LNCAP (cell line): ENCODE data around the gene EDIL3.

Experiments
- CTCF ChIP-seq: fragments of 450-650 bp; IDR thresholded peaks from 2 replicates; pipeline ENCODE4 v1.5.1; 2017; ENCODE audit warnings: mild to moderate bottlenecking

Gene EDIL3

DNA sequence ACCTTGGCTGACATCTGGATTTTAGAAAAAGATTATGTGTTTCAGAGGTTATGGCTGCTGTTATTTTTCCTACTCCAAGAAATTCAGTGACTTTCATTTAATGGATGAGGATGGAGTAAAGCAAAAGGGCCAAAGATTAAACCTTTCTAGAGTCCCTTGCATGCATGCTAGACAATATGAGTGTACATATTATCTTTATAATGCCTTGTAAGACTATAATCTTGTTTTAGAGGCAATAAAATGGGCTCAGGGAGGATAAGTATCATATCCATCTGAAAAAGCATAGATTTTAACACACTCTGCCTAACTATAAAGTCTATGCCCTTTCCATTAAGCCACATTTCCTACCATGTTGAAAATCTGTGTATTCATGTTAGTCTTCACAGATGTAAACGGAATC is 199.8 kb downstream of the EDIL3 start:
- no peak for TF ChIP-seq CTCF

DNA sequence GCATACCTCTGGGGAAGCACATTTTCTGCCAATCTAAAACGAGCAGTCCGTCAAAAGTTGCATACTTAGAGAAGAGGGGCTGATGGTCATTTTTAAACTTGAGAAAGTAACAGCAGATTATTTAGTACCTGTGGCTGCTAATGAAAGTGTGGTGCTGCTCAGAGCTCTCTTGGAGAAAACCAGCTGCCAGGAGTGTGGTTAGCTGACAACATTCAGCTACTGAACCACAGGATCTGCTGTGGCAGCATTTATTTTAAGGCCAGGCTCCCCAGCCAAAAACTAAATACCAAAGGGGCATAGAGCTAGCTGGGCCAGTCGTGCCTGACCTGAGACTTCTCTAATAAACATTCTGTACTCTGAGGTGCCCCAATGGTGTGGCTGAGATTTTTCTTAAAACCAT is 203.6 kb downstream of the EDIL3 start:
- TF ChIP-seq CTCF = no peak

GRCh38 chr5:84168841-84169240 is 215.8 kb downstream of the EDIL3 start:
- TF ChIP-seq CTCF = no peak

DNA sequence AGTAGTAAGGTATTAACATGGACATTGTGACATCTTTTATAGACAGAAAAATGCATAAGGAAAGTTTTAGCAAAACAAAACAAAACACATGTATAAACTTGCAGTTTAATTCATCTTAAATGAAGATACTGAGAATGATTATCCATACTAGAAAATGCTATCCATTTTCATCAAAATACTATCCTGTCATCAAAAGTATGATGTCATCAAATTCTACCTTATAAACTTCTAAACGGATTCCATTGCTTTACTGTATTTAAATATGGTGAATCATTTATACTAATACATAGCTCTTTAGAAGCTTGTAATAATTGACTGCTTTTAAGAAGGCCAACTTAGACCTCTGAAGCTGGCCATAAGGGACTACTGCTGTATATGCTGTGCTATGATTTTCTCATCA is 221.0 kb downstream of the EDIL3 start:
- TF ChIP-seq CTCF = no peak

GRCh38 chr5:84162695-84163094 is 222.0 kb downstream of the EDIL3 start:
- TF ChIP-seq CTCF = no peak

DNA sequence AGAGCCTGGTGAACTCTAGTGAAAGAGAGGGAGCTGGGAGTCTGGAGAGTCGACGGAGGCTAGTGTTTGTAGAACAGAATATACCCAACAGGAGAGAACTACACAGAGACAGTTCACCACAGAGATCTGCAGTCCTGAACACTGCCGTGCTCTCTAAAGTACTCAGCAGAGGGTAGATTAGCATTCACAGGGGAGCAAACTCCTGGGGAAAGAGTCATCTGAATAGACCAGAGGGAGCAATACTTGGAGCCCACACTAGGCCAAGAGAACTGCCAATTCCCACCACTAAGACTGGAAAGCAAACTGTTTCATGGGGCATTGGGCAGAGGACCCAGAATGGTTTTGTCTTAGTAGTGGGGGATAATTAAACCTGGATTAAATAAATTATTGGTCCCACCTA is 235.6 kb downstream of the EDIL3 start:
- TF ChIP-seq CTCF = no peak

DNA sequence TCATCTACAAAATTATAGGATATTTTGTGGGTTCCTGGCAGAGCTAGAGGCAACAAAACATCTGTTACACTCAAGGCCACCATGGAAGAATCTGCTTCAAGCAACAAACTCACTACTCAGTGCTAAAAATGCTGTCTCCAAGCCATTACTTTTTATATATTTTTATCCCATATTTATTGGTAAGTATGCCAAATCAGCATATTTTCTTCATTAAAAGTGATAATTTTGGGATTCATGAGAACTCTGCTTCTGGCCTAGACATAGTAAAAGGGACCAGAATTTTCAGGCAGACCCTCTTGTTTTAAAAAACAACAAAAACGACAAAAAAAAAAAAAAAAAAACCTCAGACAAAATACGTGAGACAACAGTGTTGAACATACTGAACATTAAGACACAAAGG is 236.0 kb downstream of the EDIL3 start:
- TF ChIP-seq CTCF = no peak

- no peak for TF ChIP-seq CTCF
Measured at GRCh38 chr5:84137541-84137940, 247.1 kb downstream of the EDIL3 start.
